HepG2 (cell line): ENCODE measurements around the gene VARS2. TPM values are rescaled to one million over a fixed set of nuclear protein-coding genes. Genes with fewer than 3 reads are reported as not detected.

Experiments
- ARID2 ChIP-seq: sonication (generic); formaldehyde crosslinking; IDR thresholded peaks from 2 replicates; pipeline ENCODE4 v1.8.1; 2022; ENCODE audit warnings: mild to moderate bottlenecking, missing genetic modification reagents, borderline replicate concordance
- HNF1B ChIP-seq: sonication (generic); formaldehyde crosslinking; IDR thresholded peaks from 2 replicates; pipeline ENCODE4 v1.5.1; 2020; ENCODE audit warnings: mild to moderate bottlenecking, moderate library complexity, missing genetic modification reagents
- IKZF1 ChIP-seq: fragments of 450-650 bp; IDR thresholded peaks from 2 replicates; pipeline ENCODE4 v1.7.1; 2016
- MAFG ChIP-seq: sonication (generic); formaldehyde crosslinking; IDR thresholded peaks from 2 replicates; pipeline ENCODE4 v1.5.1; 2020; ENCODE audit warnings: mild to moderate bottlenecking, missing genetic modification reagents
- MAFK ChIP-seq, 2 experiments: IDR thresholded peaks in 1 of 2; conservative IDR thresholded peaks in 1 of 2; 2 replicates each; pipeline ENCODE4 v1.6.1; 2011; ENCODE audit warnings: improper control_type of control experiment in 2 of 2, low read length in 2 of 2
- MAZ ChIP-seq, 2 experiments: sonication (generic) in 1 of 2; formaldehyde crosslinking in 1 of 2; IDR thresholded peaks; 2 replicates each; pipeline versions ENCODE4 v1.5.0 to v1.6.1; 2012 to 2020; ENCODE audit warnings: low read depth in 2 of 2, mild to moderate bottlenecking in 2 of 2, borderline replicate concordance in 1 of 2, improper control_type of control experiment in 1 of 2, low read length in 1 of 2, missing genetic modification reagents in 1 of 2, moderate library complexity in 1 of 2
- MIER3 ChIP-seq: IDR thresholded peaks from 2 replicates; pipeline ENCODE4 v1.6.1; 2016; ENCODE audit warnings: missing compliant biosample characterization, borderline replicate concordance
- PHF21A ChIP-seq: sonication (generic); formaldehyde crosslinking; IDR thresholded peaks from 2 replicates; pipeline ENCODE4 v1.5.0; 2020; ENCODE audit warnings: mild to moderate bottlenecking, missing genetic modification reagents
- SMAD1 ChIP-seq: sonication (generic); formaldehyde crosslinking; IDR thresholded peaks from 2 replicates; pipeline ENCODE4 v1.4.0; 2020; ENCODE audit warnings: missing genetic modification reagents, low read depth, mild to moderate bottlenecking, borderline replicate concordance
- ZNF3 ChIP-seq: IDR thresholded peaks from 2 replicates; pipeline ENCODE4 v1.7.0; 2017; ENCODE audit warnings: inconsistent platforms
- ZNF367 ChIP-seq: sonication (generic); formaldehyde crosslinking; IDR thresholded peaks from 2 replicates; pipeline ENCODE4 v1.4.0; 2020; ENCODE audit warnings: missing genetic modification reagents, borderline replicate concordance
- ZNF704 ChIP-seq: sonication (generic); formaldehyde crosslinking; IDR thresholded peaks from 2 replicates; pipeline ENCODE4 v1.8.1; 2023; ENCODE audit warnings: mild to moderate bottlenecking, inconsistent platforms, moderate library complexity, missing genetic modification reagents, borderline replicate concordance
- ZSCAN31 ChIP-seq: sonication (generic); formaldehyde crosslinking; IDR thresholded peaks from 2 replicates; pipeline ENCODE4 v1.5.0; 2020; ENCODE audit warnings: low read depth, mild to moderate bottlenecking, missing genetic modification reagents
- polyA plus RNA-seq, 8 experiments: library from polyadenylated mRNA; depleted of rRNA in 3 of 8; stranded (reverse) in 7 of 8; unstranded in 1 of 8; fragments of >200 nt; fragmentation: Illumina TruSeq in 4 of 8; extraction: Trizol in 4 of 8; gene quantifications; 2 replicates each; pipeline versions ENCODE4 v1.2.1 to v1.2.3, GENCODE V29; 2011 to 2016; ENCODE audit warnings: low read depth in 4 of 8, missing spikeins in 1 of 8, mixed read lengths in 1 of 8; ENCODE audit not compliant: insufficient read depth in 1 of 8
- total RNA-seq, 5 experiments: library from RNA; depleted of rRNA; stranded (reverse); fragments of >200 nt; fragmentation: Illumina TruSeq; extraction: Trizol; gene quantifications; 2 replicates each; pipeline ENCODE4 v1.2.3, GENCODE V29; 2016; ENCODE audit warnings: low read depth in 1 of 5
- TF ChIP-seq, protein P1 (sequence below): IDR thresholded peaks from 2 replicates; pipeline ENCODE4 v1.6.1; 2016
- TF ChIP-seq, protein P2 (sequence below): sonication (generic); formaldehyde crosslinking; IDR thresholded peaks from 2 replicates; pipeline ENCODE4 v1.9.0; 2021; ENCODE audit warnings: missing genetic modification reagents, borderline replicate concordance
- TF ChIP-seq, protein P3 (sequence below): IDR thresholded peaks from 2 replicates; pipeline ENCODE4 v1.6.1; 2012; ENCODE audit warnings: inconsistent platforms
- TF ChIP-seq, protein P4 (sequence below): sonication (generic); formaldehyde crosslinking; IDR thresholded peaks from 2 replicates; pipeline ENCODE4 v1.5.0; 2020; ENCODE audit warnings: missing genetic modification reagents
- TF ChIP-seq, protein P5 (sequence below): sonication (generic); formaldehyde crosslinking; IDR thresholded peaks from 2 replicates; pipeline ENCODE4 v1.5.0; 2020; ENCODE audit warnings: missing genetic modification reagents, mild to moderate bottlenecking, borderline replicate concordance

The VARS2 gene
- total and polyA plus RNA-seq, 2 of the 13 experiments (the other 11 are each of a cell fraction or from before 2014, with no cell fraction given) = 61.8 to 71.8 TPM

DNA sequence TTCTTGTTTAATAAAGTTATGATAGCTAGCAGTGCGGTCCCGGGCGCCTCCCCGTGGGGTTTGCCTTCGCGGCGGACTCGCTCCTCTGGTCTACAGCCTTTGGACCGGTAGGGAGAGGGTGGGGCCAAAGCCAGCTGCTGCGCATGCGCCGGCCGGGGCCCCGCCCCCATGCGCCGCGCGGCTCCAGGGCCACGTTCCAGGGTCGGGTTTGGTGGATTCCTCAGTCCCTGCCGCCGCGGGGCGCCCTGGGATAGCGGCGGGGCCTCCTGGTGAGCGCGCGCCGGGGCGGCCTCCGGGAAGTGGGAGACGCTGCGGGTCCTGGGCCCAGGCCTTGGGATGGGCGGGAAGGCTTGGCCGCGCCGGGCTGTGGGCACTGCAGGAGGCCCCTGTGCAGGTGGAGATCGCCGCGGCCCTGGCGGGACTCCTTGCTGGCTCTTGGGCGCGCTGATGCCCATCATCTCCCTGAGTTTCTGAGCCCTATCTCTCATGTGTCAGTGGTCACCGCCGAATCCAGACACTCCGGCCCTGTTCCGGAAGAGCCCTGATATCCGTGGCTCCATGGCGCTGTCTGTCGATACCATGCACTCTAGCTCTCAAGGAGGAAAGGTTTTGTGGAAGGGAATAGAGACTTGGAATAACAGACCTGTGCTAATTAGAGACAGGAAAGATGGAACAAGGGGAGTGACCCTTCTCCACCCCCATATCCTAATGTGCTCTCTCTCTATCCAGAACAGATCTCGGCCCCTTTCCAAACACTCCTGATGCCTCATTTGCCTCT, at the start of gene VARS2 (continued):
- TF ChIP-seq SMAD1 (CRISPR knock-in tag) = 0 out of 2 replicates have a peak, but pooled peaks have one; percentile 73
- peak; percentile 79; the same call in 1 of the 2 replicates for TF ChIP-seq ZNF704
- no peak for TF ChIP-seq IKZF1
- TF ChIP-seq, protein P1, sequence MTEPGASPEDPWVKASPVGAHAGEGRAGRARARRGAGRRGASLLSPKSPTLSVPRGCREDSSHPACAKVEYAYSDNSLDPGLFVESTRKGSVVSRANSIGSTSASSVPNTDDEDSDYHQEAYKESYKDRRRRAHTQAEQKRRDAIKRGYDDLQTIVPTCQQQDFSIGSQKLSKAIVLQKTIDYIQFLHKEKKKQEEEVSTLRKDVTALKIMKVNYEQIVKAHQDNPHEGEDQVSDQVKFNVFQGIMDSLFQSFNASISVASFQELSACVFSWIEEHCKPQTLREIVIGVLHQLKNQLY = peak; percentile 85
- TF ChIP-seq, protein P2, sequence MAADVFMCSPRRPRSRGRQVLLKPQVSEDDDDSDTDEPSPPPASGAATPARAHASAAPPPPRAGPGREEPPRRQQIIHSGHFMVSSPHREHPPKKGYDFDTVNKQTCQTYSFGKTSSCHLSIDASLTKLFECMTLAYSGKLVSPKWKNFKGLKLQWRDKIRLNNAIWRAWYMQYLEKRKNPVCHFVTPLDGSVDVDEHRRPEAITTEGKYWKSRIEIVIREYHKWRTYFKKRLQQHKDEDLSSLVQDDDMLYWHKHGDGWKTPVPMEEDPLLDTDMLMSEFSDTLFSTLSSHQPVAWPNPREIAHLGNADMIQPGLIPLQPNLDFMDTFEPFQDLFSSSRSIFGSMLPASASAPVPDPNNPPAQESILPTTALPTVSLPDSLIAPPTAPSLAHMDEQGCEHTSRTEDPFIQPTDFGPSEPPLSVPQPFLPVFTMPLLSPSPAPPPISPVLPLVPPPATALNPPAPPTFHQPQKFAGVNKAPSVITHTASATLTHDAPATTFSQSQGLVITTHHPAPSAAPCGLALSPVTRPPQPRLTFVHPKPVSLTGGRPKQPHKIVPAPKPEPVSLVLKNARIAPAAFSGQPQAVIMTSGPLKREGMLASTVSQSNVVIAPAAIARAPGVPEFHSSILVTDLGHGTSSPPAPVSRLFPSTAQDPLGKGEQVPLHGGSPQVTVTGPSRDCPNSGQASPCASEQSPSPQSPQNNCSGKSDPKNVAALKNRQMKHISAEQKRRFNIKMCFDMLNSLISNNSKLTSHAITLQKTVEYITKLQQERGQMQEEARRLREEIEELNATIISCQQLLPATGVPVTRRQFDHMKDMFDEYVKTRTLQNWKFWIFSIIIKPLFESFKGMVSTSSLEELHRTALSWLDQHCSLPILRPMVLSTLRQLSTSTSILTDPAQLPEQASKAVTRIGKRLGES (CRISPR knock-in tag) = no peak
- peak; percentile 99 for TF ChIP-seq ZSCAN31 (CRISPR knock-in tag)
- no peak; the same call in 1 of the 2 replicates for TF ChIP-seq HNF1B (CRISPR knock-in tag)
- TF ChIP-seq, protein P3, sequence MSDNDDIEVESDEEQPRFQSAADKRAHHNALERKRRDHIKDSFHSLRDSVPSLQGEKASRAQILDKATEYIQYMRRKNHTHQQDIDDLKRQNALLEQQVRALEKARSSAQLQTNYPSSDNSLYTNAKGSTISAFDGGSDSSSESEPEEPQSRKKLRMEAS = peak; percentile 95
- TF ChIP-seq ARID2 (CRISPR knock-in tag) = peak; percentile 88
- TF ChIP-seq MAFG (CRISPR knock-in tag) = no peak
- peak; percentile 87 for TF ChIP-seq PHF21A
- TF ChIP-seq, protein P4, sequence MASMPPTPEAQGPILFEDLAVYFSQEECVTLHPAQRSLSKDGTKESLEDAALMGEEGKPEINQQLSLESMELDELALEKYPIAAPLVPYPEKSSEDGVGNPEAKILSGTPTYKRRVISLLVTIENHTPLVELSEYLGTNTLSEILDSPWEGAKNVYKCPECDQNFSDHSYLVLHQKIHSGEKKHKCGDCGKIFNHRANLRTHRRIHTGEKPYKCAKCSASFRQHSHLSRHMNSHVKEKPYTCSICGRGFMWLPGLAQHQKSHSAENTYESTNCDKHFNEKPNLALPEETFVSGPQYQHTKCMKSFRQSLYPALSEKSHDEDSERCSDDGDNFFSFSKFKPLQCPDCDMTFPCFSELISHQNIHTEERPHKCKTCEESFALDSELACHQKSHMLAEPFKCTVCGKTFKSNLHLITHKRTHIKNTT (CRISPR knock-in tag) = 0 out of 2 replicates have a peak, but pooled peaks have one; percentile 66
- TF ChIP-seq, protein P5, sequence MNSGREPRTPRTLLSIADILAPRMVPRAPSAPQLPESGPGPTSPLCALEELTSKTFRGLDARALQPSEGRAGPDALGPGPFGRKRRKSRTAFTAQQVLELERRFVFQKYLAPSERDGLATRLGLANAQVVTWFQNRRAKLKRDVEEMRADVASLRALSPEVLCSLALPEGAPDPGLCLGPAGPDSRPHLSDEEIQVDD (CRISPR knock-in tag) = peak; percentile 36; the same call in 1 of the 2 replicates
- peak; percentile 94 for TF ChIP-seq MIER3
- TF ChIP-seq ZNF3 (CRISPR knock-in tag) = no peak; the same call in 1 of the 2 replicates
- TF ChIP-seq MAZ (IDR thresholded peaks at IDR 0.05; ENCODE audit: borderline replicate concordance, low read depth, low read length) = peak; percentile 80
- TF ChIP-seq MAZ (CRISPR knock-in tag; IDR thresholded peaks at IDR 0.05; ENCODE audit: low read depth) = peak; percentile 89
- TF ChIP-seq ZNF367 (CRISPR knock-in tag) = no peak; the same call in 1 of the 2 replicates
- no peak for TF ChIP-seq MAFK (conservative IDR thresholded peaks at IDR 0.05 in 1 of 2, IDR thresholded peaks at IDR 0.05 in 1 of 2; ENCODE audit: low read length in 2 of 2)
